Vagina (tissue), 2 donors: Measurements from ENCODE around the gene DNAH14. TPM values are rescaled to one million over a fixed set of nuclear protein-coding genes. Genes with fewer than 3 reads are reported as not detected.

ENCODE experiments used
- DNase-seq, 2 donors: peaks; one replicate each; pipeline ENCODE4 v3.0.0-alpha.2; 2017; ENCODE audit errors: extremely low spot score in 2 of 2
- H3K27ac ChIP-seq: fragments of 200-600 bp; sonication (generic); one replicate; pipeline ENCODE4 v1.5.1; 2019
- H3K27me3 ChIP-seq: fragments of 200-600 bp; sonication (generic); one replicate; pipeline ENCODE4 v1.5.1; 2019
- H3K36me3 ChIP-seq, 2 donors: fragments of 200-600 bp; sonication (generic); one replicate each; pipeline ENCODE4 v1.5.1; 2017 to 2019
- H3K4me1 ChIP-seq: fragments of 200-600 bp; sonication (generic); one replicate; pipeline ENCODE4 v1.5.1; 2019
- H3K4me3 ChIP-seq, 2 donors: fragments of 200-600 bp; sonication (generic); 1 replicate in 1 of 2; 2 replicates in 1 of 2; pipeline ENCODE4 v1.5.1; 2016 to 2019
- H3K9me3 ChIP-seq: fragments of 200-600 bp; sonication (generic); one replicate; pipeline ENCODE4 v1.5.1; 2019
- CTCF ChIP-seq, 3 experiments: fragments of 450-650 bp in 2 of 3; fragments of 200-600 bp in 1 of 3; sonication (generic) in 1 of 3; IDR thresholded peaks; one replicate each; pipeline ENCODE4 v1.5.1; 2017 to 2019; ENCODE audit warnings: antibody characterized with exemption in 3 of 3, mild to moderate bottlenecking in 2 of 3, moderate library complexity in 2 of 3
- POLR2A ChIP-seq, 2 donors: fragments of 450-650 bp; IDR thresholded peaks; one replicate each; pipeline ENCODE4 v1.6.1; 2017; ENCODE audit warnings: antibody characterized with exemption in 2 of 2, mild to moderate bottlenecking in 2 of 2, moderate library complexity in 2 of 2
- POLR2AphosphoS5 ChIP-seq, 2 donors: sonication (generic); formaldehyde crosslinking; IDR thresholded peaks; one replicate each; pipeline ENCODE4 v1.9.0; 2017; ENCODE audit warnings: antibody characterized with exemption in 2 of 2, mild to moderate bottlenecking in 2 of 2, low read depth in 1 of 2; ENCODE audit not compliant: insufficient read depth in 1 of 2
- intact Hi-C: fragments of 100-400 bp; cut with DNase I; formaldehyde crosslinking; loops from one replicate; pipeline ENCODE4 v1.15.1; 2023
- total RNA-seq: library from RNA; depleted of rRNA; stranded (reverse); fragments of >200 nt; gene quantifications from one replicate; pipeline ENCODE4 v1.2.3, GENCODE V29; 2016

Gene DNAH14
- total RNA-seq, 1 donor from 2014 or later = 5.6 TPM

- peaks cover 41% of the 10 kb centered on the region for H3K4me1 ChIP-seq
- H3K27me3 ChIP-seq = no peaks in the 10 kb centered on the region
- H3K4me3 ChIP-seq = peak overlapping the region; percentile 94 to 97
- peak overlapping the region; percentile 93 for H3K27ac ChIP-seq
- peak in 1 of 2 donors; percentile 55 for TF ChIP-seq POLR2AphosphoS5 (IDR thresholded peaks at IDR 0.05; ENCODE audit: insufficient read depth in 1 of 2, low read depth in 1 of 2)
- no peak for TF ChIP-seq CTCF (IDR thresholded peaks at IDR 0.05)
- no peak for DNase-seq
- intact Hi-C loops = no loop called here
- H3K36me3 ChIP-seq = no peaks in the 10 kb centered on the region
- H3K9me3 ChIP-seq = no peaks in the 10 kb centered on the region
These were observed 497.1 kb downstream of the DNAH14 start for GRCh38 chr1:225426395-225427234.

- no peak for DNase-seq
- peak within 1 kb of the TSS; percentile 93 for H3K27ac ChIP-seq
- intact Hi-C loops = no loop called here
- no peak for TF ChIP-seq CTCF (IDR thresholded peaks at IDR 0.05)
- peak in 1 of 2 donors; percentile 71 for TF ChIP-seq POLR2A (IDR thresholded peaks at IDR 0.05)
- TF ChIP-seq POLR2AphosphoS5 (IDR thresholded peaks at IDR 0.05; ENCODE audit: insufficient read depth in 1 of 2, low read depth in 1 of 2) = peak in 1 of 2 donors; percentile 25
- peaks cover 41% of the 10 kb centered on the region for H3K4me1 ChIP-seq
- H3K4me3 ChIP-seq = peak within 1 kb of the TSS; percentile 94 to 97
- no peaks in the 10 kb centered on the region for H3K27me3 ChIP-seq
- no peaks in the 10 kb centered on the region for H3K36me3 ChIP-seq
- H3K9me3 ChIP-seq = no peaks in the 10 kb centered on the region
These were observed 498.0 kb downstream of the DNAH14 start, which contains the start of gene LBR for GRCh38 chr1:225427235-225428067. Gene LBR (minus strand): TSS chr1:225428038. CDS start chr1:225424075, 3,963 bp downstream.

GRCh38 chr1:225428068-225428880 lies 498.8 kb downstream of the DNAH14 start:
- no peak for DNase-seq
- peak in 1 of 2 donors; percentile 95 for TF ChIP-seq POLR2AphosphoS5 (IDR thresholded peaks at IDR 0.05; ENCODE audit: insufficient read depth in 1 of 2, low read depth in 1 of 2)
- TF ChIP-seq CTCF (IDR thresholded peaks at IDR 0.05) = no peak
- TF ChIP-seq POLR2A (IDR thresholded peaks at IDR 0.05) = peak in 1 of 2 donors; percentile 85
- Histone ChIP-seq H3K36me3 (no peaks in the 10 kb centered on the region), H3K4me1 (peaks cover 34% of the 10 kb centered on the region), H3K27me3 (no peaks in the 10 kb centered on the region), H3K4me3 (peak overlapping the region; percentile 94 to 97), H3K27ac (peak overlapping the region; percentile 93), H3K9me3 (no peaks in the 10 kb centered on the region)
- intact Hi-C loops = no loop called here

DNA sequence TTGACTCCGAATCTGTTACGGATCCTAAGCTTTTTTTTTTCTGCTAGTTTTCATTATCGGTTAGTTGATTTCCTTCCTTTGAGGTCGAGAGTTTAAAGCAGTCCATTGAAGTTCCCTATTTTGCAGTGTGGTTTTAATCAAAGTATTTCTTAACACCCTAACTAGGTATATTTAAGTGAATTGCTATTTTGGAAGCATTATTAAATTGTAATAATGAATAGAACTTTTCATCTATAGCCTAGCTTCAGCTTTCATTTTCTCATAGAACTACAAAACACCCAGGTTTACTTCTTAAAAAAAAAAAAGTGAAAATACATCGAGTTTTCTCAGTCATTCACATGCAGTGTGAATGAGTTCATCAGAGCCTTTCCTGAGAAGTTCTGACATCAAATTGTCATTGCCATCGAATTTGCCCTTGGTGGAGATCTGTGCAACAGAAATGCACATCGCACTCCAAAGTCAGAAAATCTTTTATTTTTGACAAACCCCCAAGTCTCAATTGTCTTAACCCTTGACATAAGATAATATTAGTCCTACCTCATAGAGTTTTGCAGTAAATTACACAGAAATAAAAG lies 499.5 kb downstream of the DNAH14 start:
- Histone ChIP-seq H3K36me3 (no peaks in the 10 kb centered on the region), H3K27ac (peak overlapping the region; percentile 93), H3K27me3 (no peaks in the 10 kb centered on the region), H3K4me1 (peaks cover 30% of the 10 kb centered on the region), H3K4me3 (peak overlapping the region; percentile 94 to 97), H3K9me3 (no peaks in the 10 kb centered on the region)
- intact Hi-C loops = no loop called here
- TF ChIP-seq CTCF (IDR thresholded peaks at IDR 0.05) (no peak), POLR2A (IDR thresholded peaks at IDR 0.05) (no peak), POLR2AphosphoS5 (IDR thresholded peaks at IDR 0.05; ENCODE audit: insufficient read depth in 1 of 2, low read depth in 1 of 2) (peak in 1 of 2 donors; percentile 34)
- no peak for DNase-seq
